WERI-Rb-1 (cell line): ENCODE measurements around the gene SUN1.

Experiments
- DNase-seq: peaks from one replicate; pipeline ENCODE4 v3.0.0-alpha.2; 2020
- H3K27ac ChIP-seq: fragments of 250-450 bp; sonication (Bioruptor Pico); 2 replicates; pipeline ENCODE4 v1.5.1; 2020; ENCODE audit warnings: mild to moderate bottlenecking, moderate library complexity
- H3K27me3 ChIP-seq: fragments of 250-450 bp; sonication (Bioruptor Pico); 2 replicates; pipeline ENCODE4 v1.5.1; 2021; ENCODE audit warnings: mild to moderate bottlenecking, low read depth, moderate library complexity; ENCODE audit not compliant: insufficient read depth, severe bottlenecking
- H3K36me3 ChIP-seq: fragments of 250-450 bp; sonication (Bioruptor Pico); 2 replicates; pipeline ENCODE4 v1.5.1; 2020; ENCODE audit warnings: mild to moderate bottlenecking, moderate library complexity
- H3K4me3 ChIP-seq: 2 replicates; pipeline ENCODE4 v1.5.1; 2011; ENCODE audit warnings: low read depth, mild to moderate bottlenecking, control low read depth, low read length
- H3K9me3 ChIP-seq: fragments of 250-450 bp; sonication (Bioruptor Pico); 2 replicates; pipeline ENCODE4 v1.5.1; 2021; ENCODE audit warnings: mild to moderate bottlenecking, moderate library complexity; ENCODE audit not compliant: severe bottlenecking
- TF ChIP-seq, protein P1 (sequence below): IDR thresholded peaks from 2 replicates; pipeline ENCODE4 v1.5.1; 2011; ENCODE audit warnings: low read depth, mild to moderate bottlenecking, control low read depth, inconsistent platforms, low read length

The SUN1 gene

DNA sequence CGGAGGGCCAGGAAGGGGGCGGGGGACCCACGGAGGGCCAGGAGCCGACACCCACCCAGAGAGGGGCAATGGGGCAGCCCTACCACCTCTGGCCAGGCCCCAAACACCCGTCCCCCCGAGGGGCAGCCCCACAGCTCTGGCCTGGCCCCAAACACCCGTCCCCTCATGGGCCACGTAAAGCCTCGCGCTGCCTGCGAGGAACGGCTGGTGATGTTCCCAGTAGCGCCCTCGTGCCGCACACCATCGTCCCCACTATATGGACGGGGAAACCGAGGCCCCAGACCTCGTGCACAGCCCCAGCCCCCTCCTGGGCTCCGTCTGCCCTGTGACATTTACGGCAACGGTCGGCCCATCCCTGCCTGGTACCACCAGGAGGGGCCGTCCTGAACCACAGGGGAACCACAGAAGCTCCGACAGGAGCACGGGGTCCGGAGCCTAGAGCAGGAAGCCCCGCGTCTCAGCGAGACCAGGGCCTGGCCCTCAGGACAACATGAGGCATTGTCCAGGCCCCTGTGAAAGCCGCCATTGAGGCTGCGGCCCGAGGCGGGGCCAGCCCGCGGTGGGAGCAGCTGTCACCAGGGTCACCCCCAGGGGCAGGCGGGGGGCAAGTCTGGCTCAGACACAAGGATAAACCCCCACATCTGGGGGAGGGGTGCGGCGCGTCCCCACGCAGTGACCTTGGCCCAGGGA lies 79.7 kb downstream of the SUN1 start:
- Histone ChIP-seq H3K4me3 (no peak overlapping the region), H3K9me3 (no peaks in the 10 kb centered on the region), H3K36me3 (no peaks in the 10 kb centered on the region), H3K27ac (no peak overlapping the region), H3K27me3 (no peaks in the 10 kb centered on the region)
- TF ChIP-seq, protein P1, sequence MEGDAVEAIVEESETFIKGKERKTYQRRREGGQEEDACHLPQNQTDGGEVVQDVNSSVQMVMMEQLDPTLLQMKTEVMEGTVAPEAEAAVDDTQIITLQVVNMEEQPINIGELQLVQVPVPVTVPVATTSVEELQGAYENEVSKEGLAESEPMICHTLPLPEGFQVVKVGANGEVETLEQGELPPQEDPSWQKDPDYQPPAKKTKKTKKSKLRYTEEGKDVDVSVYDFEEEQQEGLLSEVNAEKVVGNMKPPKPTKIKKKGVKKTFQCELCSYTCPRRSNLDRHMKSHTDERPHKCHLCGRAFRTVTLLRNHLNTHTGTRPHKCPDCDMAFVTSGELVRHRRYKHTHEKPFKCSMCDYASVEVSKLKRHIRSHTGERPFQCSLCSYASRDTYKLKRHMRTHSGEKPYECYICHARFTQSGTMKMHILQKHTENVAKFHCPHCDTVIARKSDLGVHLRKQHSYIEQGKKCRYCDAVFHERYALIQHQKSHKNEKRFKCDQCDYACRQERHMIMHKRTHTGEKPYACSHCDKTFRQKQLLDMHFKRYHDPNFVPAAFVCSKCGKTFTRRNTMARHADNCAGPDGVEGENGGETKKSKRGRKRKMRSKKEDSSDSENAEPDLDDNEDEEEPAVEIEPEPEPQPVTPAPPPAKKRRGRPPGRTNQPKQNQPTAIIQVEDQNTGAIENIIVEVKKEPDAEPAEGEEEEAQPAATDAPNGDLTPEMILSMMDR: no peak
- no peak for DNase-seq

GRCh38 chr7:913736-914520 lies 81.7 kb downstream of the SUN1 start:
- Histone ChIP-seq H3K36me3 (no peaks in the 10 kb centered on the region), H3K9me3 (no peaks in the 10 kb centered on the region), H3K27ac (no peak overlapping the region), H3K27me3 (no peaks in the 10 kb centered on the region), H3K4me3 (no peak overlapping the region)
- DNase-seq: no peak
- TF ChIP-seq, protein P1: no peak

DNA sequence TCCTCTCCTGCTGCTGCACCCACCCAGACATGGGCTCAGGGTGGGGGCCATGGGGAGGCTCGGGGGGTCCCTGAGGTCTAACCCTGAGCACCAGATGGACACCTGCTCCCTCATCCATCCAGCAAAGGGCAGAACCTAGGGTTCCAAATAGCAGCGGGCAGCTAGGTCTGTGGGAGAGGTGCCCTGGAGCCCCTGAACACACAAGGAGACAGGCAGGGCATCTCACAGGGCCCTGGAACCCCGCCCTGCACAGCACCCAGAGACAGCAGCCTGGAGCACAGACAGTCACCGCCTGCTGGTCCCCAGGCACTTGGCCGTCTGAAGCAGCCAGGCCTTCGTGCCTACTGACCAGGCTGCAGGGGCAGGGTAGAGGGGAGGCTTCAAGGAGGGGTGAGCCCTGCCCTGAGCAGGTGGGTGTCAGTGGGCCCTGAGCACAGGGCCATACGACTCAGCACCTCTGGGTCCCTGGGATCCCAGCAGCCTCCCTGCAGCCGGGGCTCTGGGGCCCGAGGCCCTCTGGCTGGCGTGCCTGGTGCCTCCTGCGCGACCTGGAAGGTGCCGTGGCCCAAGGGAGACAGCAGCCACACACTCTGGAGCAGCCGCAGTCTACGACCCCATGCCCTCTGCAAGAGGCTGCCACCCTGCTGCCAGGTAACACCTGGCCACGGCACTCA lies 82.4 kb downstream of the SUN1 start:
- H3K27ac ChIP-seq: no peak overlapping the region
- TF ChIP-seq, protein P1: no peak
- H3K9me3 ChIP-seq: no peaks in the 10 kb centered on the region
- DNase-seq: no peak
- H3K4me3 ChIP-seq: no peak overlapping the region
- H3K27me3 ChIP-seq: no peaks in the 10 kb centered on the region
- no peaks in the 10 kb centered on the region for H3K36me3 ChIP-seq

DNA sequence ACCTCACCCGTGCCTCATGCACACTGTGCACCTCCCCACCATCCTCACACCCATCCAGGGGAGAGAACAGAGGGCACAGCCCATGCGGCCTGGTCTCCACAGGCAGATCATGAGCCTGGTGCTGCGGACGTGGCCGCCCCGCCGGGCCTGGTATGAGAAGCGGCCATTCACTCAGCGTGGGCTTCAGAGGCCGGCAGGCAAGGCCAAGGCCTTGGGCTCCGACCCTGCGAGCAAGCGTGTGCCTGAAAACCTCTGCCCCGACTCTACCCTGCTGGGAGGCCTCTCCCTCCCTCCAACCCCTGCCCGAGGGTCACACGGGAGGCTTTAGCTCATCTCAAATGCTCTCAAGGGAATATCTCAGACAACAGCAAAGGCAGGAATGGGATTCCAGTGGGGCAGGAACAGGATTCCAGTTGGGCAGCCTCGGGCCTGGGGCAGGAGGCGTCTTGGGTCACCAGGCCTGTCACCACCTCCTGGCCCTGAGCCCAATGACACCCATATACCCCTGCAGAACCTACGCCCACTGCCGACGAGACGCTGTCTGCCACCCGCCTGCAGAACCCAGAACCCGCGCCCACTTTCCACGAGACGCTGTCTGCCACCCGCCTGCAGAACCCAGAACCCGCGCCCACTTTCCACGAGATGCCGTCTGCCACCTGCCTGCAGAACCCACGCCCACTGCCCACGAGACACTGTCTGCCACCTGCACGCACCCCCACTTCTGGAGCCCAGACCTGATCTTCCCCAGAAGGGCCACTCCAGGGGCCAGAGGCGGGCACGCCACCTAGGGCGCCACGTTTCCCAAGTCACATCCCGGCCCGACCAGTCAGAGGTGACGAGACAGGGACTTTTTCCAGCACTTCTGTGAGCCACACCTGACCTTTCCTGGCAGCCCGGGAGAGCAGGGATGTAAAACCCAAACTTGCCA lies 83.3 kb downstream of the SUN1 start:
- no peak overlapping the region for H3K4me3 ChIP-seq
- no peak for DNase-seq
- TF ChIP-seq, protein P1: no peak
- no peaks in the 10 kb centered on the region for H3K27me3 ChIP-seq
- no peaks in the 10 kb centered on the region for H3K9me3 ChIP-seq
- no peaks in the 10 kb centered on the region for H3K36me3 ChIP-seq
- H3K27ac ChIP-seq: no peak overlapping the region

GRCh38 chr7:916291-916941 lies 84.1 kb downstream of the SUN1 start:
- TF ChIP-seq, protein P1: no peak

More at GRCh38 chr7:916291-916941, 84.1 kb downstream of the SUN1 start:
- no peak overlapping the region for H3K27ac ChIP-seq
- no peak overlapping the region for H3K4me3 ChIP-seq
- no peaks in the 10 kb centered on the region for H3K36me3 ChIP-seq
- H3K9me3 ChIP-seq: no peaks in the 10 kb centered on the region
- no peak for DNase-seq
- no peaks in the 10 kb centered on the region for H3K27me3 ChIP-seq
